Mesendoderm (in vitro differentiated cells): ENCODE measurements around the gene ZDHHC20.

Source experiments
- DNase-seq: peaks from one replicate; pipeline ENCODE4 v3.0.0; 2013
- H2AK5ac ChIP-seq: 2 replicates; pipeline ENCODE4 v1.6.1; 2013; ENCODE audit warnings: low read length, inconsistent platforms
- H2BK120ac ChIP-seq: 2 replicates; pipeline ENCODE4 v1.6.1; 2013; ENCODE audit warnings: low read depth, mild to moderate bottlenecking, low read length, moderate library complexity, mixed read lengths
- H2BK15ac ChIP-seq: replicated peaks from 2 replicates; pipeline ENCODE4 v1.6.1; 2013; ENCODE audit warnings: low read depth, mild to moderate bottlenecking, moderate library complexity
- H2BK5ac ChIP-seq: 2 replicates; pipeline ENCODE4 v1.6.1; 2013; ENCODE audit warnings: low read length, inconsistent platforms
- H3K18ac ChIP-seq: 2 replicates; pipeline ENCODE4 v1.6.1; 2013; ENCODE audit warnings: mild to moderate bottlenecking, low read length, mixed read lengths
- H3K23ac ChIP-seq: one replicate; pipeline ENCODE4 v1.6.1; 2013; ENCODE audit warnings: low read length
- H3K27ac ChIP-seq: 2 replicates; pipeline ENCODE4 v1.5.1; 2013; ENCODE audit warnings: low read depth, mild to moderate bottlenecking, inconsistent platforms, low read length, moderate library complexity
- H3K27me3 ChIP-seq: 2 replicates; pipeline ENCODE4 v1.6.1; 2013; ENCODE audit warnings: low read length, control low read depth, mild to moderate bottlenecking, inconsistent platforms; ENCODE audit not compliant: insufficient read depth, poor library complexity
- H3K36me3 ChIP-seq: 2 replicates; pipeline ENCODE4 v1.6.1; 2013; ENCODE audit warnings: low read length, inconsistent platforms; ENCODE audit not compliant: control insufficient read depth, insufficient read depth
- H3K4ac ChIP-seq: one replicate; pipeline ENCODE4 v1.6.1; 2013; ENCODE audit warnings: low read depth, mild to moderate bottlenecking, low read length, moderate library complexity
- H3K4me1 ChIP-seq: 2 replicates; pipeline ENCODE4 v1.6.1; 2013; ENCODE audit warnings: low read depth, low read length, inconsistent platforms; ENCODE audit not compliant: control insufficient read depth
- H3K4me2 ChIP-seq: 2 replicates; pipeline ENCODE4 v1.6.1; 2013; ENCODE audit warnings: low read length
- H3K4me3 ChIP-seq: 2 replicates; pipeline ENCODE4 v1.5.1; 2013; ENCODE audit warnings: mild to moderate bottlenecking, low read length
- H3K56ac ChIP-seq: one replicate; pipeline ENCODE4 v1.6.1; 2013; ENCODE audit warnings: low read length
- H3K79me1 ChIP-seq: 2 replicates; pipeline ENCODE4 v1.6.1; 2013; ENCODE audit warnings: low read length, inconsistent platforms
- H3K79me2 ChIP-seq: 2 replicates; pipeline ENCODE4 v1.6.1; 2013; ENCODE audit warnings: mild to moderate bottlenecking, low read length; ENCODE audit not compliant: control insufficient read depth, insufficient read depth
- H3K9ac ChIP-seq: 2 replicates; pipeline ENCODE4 v1.6.1; 2013; ENCODE audit warnings: low read length, inconsistent platforms
- H4K5ac ChIP-seq: one replicate; pipeline ENCODE4 v1.6.1; 2013; ENCODE audit warnings: low read length
- H4K8ac ChIP-seq: one replicate; pipeline ENCODE4 v1.6.1; 2013; ENCODE audit warnings: low read depth, mild to moderate bottlenecking, control low read depth, low read length, moderate library complexity
- WGBS: extraction: QIAGEN DNeasy Blood & Tissue Kit; methylation state at CpG from one replicate; pipeline ENCODE4 v1.1.7; 2013; ENCODE audit warnings: low lambda C conversion rate, missing lambda C conversion rate; ENCODE audit not compliant: insufficient coverage; ENCODE audit errors: extremely low coverage; 5-methylcytosine and 5-hydroxymethylcytosine counted together

The ZDHHC20 gene

DNA sequence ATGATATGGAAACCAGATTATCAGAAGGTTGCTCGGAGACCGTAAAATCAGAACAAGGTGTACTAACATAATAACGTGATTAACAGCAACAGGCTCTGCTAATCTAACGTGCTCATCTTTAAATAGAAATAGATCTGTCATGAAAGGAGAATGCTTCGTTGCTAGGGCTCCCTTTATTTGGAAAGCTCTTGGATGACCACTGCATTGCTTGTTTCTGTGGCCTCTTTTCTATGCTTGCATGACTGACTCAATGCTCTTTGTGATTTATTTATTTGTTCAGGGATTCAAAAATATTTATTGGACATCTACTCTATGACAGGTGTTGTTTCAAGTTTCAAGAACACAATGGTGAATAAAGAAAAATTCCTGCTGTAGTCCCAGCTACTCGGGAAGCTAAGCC lies 22.3 kb upstream of the ZDHHC20 start:
- Histone ChIP-seq H3K79me2 (no peaks in the 10 kb centered on the region), H3K27ac (no peak overlapping the region), H3K36me3 (no peaks in the 10 kb centered on the region), H3K4me1 (no peaks in the 10 kb centered on the region), H3K56ac (no peak overlapping the region), H3K18ac (no peak overlapping the region), H3K4me3 (no peak overlapping the region), H3K4ac (no peak overlapping the region), H4K5ac (no peak overlapping the region), H3K27me3 (no peaks in the 10 kb centered on the region), H2BK15ac (no peak overlapping the region), H3K23ac (no peak overlapping the region), H3K4me2 (no peak overlapping the region), H2BK5ac (no peak overlapping the region), H3K9ac (no peak overlapping the region), H4K8ac (no peak overlapping the region), H2AK5ac (no peak overlapping the region), H2BK120ac (no peak overlapping the region), H3K79me1 (no peaks in the 10 kb centered on the region)
- WGBS, result no CpG with 5 or more reads among the region's 6 CpGs
- no peak for DNase-seq

DNA sequence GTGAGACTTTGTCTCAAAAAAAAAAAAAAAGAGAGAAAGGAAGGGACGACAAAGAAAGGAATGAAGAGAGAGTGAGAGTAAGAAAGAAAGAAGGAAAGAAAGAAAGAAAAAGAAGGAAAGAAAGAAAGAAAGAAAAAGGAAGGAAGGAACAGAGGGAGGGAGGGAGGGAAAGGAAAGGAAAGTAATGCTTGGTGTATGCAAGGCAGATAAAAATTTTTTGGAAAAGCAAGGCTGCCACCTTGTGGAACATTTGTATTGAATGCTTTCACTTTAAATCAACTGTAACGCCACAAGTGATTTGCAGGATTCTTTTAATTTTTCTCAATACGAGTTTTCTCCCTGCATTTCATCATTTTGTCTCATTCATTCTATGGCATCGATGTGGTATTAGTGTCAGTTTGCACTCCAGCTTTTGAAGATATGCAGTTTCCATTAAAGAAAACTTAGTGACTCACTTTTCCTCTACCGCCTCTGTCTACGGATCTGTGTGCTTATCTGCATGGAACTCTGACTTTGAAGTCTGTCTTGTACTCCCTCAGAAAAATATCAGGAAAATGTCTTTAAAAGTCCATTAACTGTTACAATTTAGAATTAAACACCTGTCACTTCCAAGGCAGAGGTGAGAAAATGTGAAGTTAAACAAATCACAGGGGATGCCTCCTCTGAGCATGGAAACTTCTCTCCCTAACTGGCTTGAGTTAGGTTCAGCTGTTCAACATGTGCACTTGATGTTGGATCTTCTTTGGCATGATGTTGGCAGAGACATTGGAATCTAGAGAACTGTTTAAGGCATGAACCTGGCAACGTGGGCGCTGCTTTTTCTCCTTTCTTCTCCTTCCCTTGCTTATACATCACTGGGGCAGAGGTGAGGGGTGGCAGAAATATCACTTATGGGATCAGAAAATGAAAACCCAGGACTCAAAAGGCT lies 20.0 kb upstream of the ZDHHC20 start:
- Histone ChIP-seq H3K27me3 (no peaks in the 10 kb centered on the region), H3K18ac (no peak overlapping the region), H3K23ac (no peak overlapping the region), H3K56ac (no peak overlapping the region), H4K5ac (no peak overlapping the region), H3K4me1 (no peaks in the 10 kb centered on the region), H3K79me2 (no peaks in the 10 kb centered on the region), H3K36me3 (no peaks in the 10 kb centered on the region), H3K4me3 (no peak overlapping the region), H4K8ac (no peak overlapping the region), H2BK15ac (no peak overlapping the region), H3K4ac (no peak overlapping the region), H2AK5ac (no peak overlapping the region), H3K9ac (no peak overlapping the region), H2BK5ac (no peak overlapping the region), H2BK120ac (no peak overlapping the region), H3K79me1 (no peaks in the 10 kb centered on the region), H3K27ac (no peak overlapping the region), H3K4me2 (no peak overlapping the region)
- 88% methylated on average over 1 of the region's 8 CpGs for WGBS
- DNase-seq, result peak; percentile 80

DNA sequence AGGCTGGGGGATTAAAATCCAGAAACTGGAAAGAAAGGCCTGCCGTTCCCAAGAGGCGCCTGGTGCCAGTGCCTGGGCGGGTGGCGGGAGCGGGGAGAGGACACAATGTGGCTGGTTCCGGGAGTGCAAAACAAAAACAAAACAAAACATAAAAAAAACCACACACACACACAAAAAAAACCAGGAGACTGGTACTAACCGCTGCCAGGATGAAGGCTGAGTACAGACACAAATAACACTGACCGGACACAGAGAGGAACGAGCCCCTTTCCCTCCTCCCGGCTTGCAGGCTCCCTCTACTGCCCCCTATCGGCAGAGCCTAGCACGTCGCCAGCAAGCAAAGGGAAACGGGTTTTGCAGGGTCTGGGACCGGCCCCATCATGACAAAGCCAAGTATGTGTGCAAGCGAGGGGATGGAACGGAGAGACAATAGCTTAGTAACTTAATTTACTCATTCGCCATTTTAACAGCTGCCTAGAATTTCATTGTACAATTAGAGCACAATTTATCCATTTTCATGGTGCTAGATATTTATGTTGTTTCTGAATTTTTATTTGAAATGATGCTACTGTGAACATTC lies 17.9 kb upstream of the ZDHHC20 start:
- no peaks in the 10 kb centered on the region for H3K79me1 ChIP-seq
- peak overlapping the region; percentile 44 for H3K9ac ChIP-seq
- no peak overlapping the region for H3K18ac ChIP-seq
- H3K23ac ChIP-seq, result no peak overlapping the region
- WGBS, result no CpG with 5 or more reads among the region's 18 CpGs
- no peak overlapping the region for H2BK120ac ChIP-seq
- H3K4me2 ChIP-seq, result peak overlapping the region; percentile 29
- no peaks in the 10 kb centered on the region for H3K36me3 ChIP-seq
- no peak overlapping the region for H4K5ac ChIP-seq
- no peak overlapping the region for H2BK5ac ChIP-seq
- H2AK5ac ChIP-seq, result no peak overlapping the region
- H2BK15ac ChIP-seq, result no peak overlapping the region
- H3K4me3 ChIP-seq, result no peak overlapping the region
- H3K79me2 ChIP-seq, result no peaks in the 10 kb centered on the region
- no peak overlapping the region for H4K8ac ChIP-seq
- H3K4ac ChIP-seq, result no peak overlapping the region
- no peaks in the 10 kb centered on the region for H3K4me1 ChIP-seq
- peak overlapping the region; percentile 67 for H3K56ac ChIP-seq
- no peak overlapping the region for H3K27ac ChIP-seq
- H3K27me3 ChIP-seq, result no peaks in the 10 kb centered on the region
- DNase-seq, result peak; percentile 93

DNA sequence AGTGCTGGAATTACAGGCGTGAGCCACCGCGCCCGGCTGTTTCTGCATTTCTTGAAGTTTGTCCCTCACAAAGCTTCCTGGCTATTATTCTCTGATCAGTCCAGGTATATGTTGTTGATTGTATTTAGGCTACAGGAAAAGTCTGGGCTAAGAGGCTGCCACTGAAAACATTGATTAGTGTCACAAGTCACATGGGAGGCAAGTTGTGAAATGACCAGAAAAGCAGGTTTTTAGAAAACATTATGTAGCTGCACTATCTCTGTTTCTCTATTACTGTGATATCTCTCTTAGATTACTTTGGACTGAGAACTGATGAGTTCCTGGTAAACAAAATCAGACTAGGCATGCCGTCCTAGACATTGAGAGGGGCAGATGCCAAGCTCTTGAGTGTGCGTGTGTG lies 16.0 kb upstream of the ZDHHC20 start:
- Histone ChIP-seq H2BK5ac (no peak overlapping the region), H4K8ac (no peak overlapping the region), H3K23ac (no peak overlapping the region), H3K79me1 (no peaks in the 10 kb centered on the region), H3K79me2 (no peaks in the 10 kb centered on the region), H3K4me2 (no peak overlapping the region), H3K9ac (no peak overlapping the region), H3K4ac (no peak overlapping the region), H3K4me1 (no peaks in the 10 kb centered on the region), H2AK5ac (no peak overlapping the region), H3K4me3 (no peak overlapping the region), H3K56ac (no peak overlapping the region), H2BK15ac (no peak overlapping the region), H2BK120ac (no peak overlapping the region), H3K36me3 (no peaks in the 10 kb centered on the region), H3K27ac (no peak overlapping the region), H3K18ac (no peak overlapping the region), H3K27me3 (no peaks in the 10 kb centered on the region), H4K5ac (no peak overlapping the region)
- no CpG with 5 or more reads among the region's 6 CpGs for WGBS
- no peak for DNase-seq

DNA sequence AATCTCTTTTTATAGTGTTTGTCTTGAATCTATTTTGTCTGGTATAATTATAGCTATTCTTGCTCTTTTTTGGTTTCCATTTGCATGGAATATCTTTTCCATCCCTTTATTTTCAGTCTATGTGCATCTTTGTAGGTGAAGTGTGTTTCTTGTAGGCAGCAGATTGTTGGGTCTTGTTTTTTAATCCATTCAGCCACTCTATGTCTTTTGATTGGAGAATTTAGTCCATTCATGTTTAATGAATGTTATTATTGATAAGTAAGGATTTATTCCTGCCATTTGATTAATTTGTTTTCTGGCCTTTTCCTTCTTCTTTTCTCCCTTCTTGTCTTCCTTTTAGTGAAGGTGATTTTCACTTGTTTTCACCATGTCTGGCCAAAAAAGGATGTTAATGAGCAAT lies 11.7 kb upstream of the ZDHHC20 start:
- Histone ChIP-seq H3K18ac (no peak overlapping the region), H3K56ac (no peak overlapping the region), H4K8ac (no peak overlapping the region), H3K27me3 (no peaks in the 10 kb centered on the region), H3K4me2 (no peak overlapping the region), H3K79me1 (no peaks in the 10 kb centered on the region), H4K5ac (no peak overlapping the region), H3K4me1 (no peaks in the 10 kb centered on the region), H3K4me3 (no peak overlapping the region), H3K23ac (no peak overlapping the region), H3K4ac (no peak overlapping the region), H2BK5ac (no peak overlapping the region), H3K79me2 (no peaks in the 10 kb centered on the region), H3K27ac (no peak overlapping the region), H2BK120ac (no peak overlapping the region), H2BK15ac (no peak overlapping the region), H3K36me3 (no peaks in the 10 kb centered on the region), H2AK5ac (no peak overlapping the region), H3K9ac (no peak overlapping the region)
- no peak for DNase-seq
